Kasumi-1 (cell line): ENCODE data around the gene POLR2E.

Experiments used
- DNase-seq, 2 experiments: peaks; one replicate each; lab custom pipeline; 2025; lab: John Stamatoyannopoulos, UW

POLR2E gene

DNA sequence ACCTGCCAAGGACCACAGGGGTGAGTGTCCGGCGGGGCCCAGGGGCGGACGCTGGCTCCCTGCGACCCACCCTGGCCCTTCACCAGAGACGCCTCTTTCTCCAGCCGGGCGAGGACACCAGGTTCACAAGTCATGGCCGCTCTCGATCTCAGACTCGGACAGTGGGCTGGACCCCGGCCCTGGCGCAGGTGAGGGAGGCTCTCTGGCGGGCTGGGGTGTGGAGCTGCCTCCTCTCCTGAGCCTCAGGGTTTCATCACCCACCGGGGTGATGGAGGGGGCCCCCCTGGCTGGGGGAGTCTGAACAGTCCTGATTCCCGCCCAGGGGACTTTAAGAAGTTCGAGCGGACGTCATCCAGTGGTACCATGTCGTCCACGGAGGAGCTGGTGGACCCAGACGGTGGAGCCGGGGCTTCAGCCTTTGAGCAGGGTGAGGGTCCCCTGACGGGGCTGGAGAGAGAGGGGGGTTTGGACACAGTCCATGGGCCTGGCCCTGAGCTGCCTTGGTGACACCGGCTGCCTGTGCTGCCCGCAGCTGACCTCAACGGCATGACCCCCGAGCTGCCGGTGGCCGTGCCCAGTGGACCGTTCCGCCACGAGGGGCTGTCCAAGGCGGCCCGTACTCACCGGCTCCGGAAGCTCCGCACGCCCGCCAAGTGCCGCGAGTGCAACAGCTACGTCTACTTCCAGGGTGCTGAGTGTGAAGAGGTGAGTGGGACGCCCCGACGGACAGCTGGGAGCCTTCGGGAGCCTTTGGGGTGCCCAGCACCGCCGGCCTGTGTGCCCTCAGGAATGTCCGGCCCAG is 14.6 kb downstream of the POLR2E start:
- DNase-seq, result no peak

DNA sequence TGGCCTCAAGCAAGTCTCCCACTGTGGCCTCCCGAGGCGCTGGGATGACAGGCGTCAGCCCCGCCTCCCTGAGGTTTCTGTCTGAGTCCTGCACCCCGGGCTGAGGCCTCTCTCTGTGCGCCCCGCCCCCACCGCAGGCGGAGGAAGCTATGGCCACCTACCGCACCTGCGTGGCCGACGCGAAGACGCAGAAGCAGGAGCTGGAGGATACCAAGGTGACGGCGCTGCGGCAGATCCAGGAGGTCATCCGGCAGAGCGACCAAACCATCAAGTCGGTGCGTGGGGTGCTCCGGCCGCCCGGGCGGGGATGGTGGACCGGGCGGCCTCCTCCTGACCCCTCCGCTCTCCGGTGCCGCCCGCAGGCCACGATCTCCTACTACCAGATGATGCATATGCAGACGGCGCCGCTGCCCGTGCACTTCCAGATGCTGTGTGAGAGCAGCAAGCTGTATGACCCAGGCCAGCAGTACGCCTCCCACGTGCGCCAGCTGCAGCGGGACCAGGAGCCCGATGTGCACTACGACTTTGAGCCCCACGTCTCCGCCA is 15.5 kb downstream of the POLR2E start:
- no peak for DNase-seq

GRCh38 chr19:1076951-1077350 is 18.2 kb downstream of the POLR2E start:
- peak; percentile 69 to 76 for DNase-seq

DNA sequence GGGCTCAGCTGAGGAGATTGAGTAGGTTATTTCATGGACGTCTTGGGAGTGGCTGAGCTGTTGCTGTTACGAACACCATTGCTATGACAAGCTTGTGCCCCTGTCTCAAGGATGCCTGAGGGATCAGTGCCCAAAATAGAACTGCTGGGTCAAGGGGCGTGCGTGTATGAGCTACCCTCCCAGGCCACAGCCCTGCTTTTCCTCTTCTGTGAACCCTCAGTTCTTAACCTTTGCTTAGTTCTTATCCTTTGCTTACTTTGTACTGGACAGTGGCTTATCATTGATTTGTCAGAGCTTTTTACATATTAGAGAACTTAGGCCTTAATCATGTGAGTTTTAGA is 19.2 kb downstream of the POLR2E start:
- no peak for DNase-seq

- peak; percentile 75 to 83 for DNase-seq
These were observed 20.5 kb downstream of the POLR2E start for GRCh38 chr19:1074544-1075283.

DNA sequence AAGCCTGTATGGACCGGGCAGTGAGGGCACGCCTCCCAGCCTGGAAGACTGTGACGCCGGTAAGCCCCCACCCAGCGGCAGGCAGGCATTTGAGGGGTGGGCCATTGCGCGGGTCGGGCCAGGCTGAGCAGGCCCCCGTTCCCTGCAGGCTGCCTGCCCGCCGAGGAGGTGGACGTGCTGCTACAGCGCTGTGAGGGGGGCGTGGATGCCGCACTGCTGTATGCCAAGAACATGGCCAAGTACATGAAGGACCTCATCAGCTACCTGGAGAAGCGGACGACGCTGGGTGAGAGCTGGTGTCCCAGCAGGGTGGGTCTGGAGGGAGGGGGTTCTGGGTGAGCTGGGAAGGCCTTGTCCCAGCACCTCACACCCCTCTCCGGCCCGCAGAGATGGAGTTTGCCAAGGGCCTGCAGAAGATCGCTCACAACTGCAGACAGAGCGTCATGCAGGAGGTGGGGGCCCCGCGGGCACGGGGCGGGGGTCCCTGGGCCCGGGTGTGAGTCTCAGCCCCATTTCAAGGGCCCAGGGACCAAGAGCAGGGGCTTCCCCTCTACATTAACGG is 21.1 kb downstream of the POLR2E start:
- DNase-seq, result no peak

DNA sequence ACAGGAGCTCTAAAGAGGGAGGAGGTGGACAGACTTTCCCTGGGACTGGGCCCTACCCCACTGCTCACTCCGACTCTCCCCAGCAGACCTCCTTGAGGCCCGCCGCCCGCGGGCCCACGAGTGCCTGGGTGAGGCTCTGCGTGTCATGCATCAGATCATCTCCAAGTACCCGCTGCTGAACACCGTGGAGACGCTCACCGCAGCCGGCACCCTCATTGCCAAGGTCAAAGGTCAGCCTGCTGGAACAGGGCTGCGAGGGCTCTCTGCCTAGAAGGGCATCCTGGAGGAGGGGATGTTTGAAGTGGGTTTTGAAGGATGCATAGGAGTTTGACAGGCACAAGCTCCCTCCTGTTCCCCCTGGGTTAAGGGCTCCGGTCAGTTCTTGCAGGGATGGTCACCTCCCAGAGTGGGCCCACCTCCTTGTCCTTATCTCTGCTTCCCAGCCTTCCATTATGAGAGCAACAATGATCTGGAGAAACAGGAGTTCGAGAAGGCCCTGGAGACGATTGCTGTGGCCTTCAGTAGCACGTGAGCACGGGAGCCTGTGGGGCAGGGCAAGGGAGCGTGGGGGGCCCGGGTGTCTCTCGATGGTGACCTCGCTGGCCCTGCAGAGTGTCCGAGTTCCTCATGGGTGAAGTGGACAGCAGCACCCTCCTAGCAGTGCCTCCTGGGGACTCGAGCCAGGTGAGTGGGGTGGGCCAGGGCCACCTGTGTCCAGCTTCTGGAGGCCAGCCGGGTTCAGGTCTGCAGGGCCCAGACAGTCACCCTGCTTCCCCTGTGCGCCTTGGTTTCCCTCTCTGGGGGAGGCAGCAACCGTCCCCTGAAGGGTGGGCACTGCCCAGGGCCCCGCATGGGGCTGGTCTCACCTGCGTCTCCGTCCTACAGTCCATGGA is 21.9 kb downstream of the POLR2E start:
- DNase-seq, result no peak

- DNase-seq, result no peak
These were observed 22.7 kb downstream of the POLR2E start for GRCh38 chr19:1072371-1073015.

DNA sequence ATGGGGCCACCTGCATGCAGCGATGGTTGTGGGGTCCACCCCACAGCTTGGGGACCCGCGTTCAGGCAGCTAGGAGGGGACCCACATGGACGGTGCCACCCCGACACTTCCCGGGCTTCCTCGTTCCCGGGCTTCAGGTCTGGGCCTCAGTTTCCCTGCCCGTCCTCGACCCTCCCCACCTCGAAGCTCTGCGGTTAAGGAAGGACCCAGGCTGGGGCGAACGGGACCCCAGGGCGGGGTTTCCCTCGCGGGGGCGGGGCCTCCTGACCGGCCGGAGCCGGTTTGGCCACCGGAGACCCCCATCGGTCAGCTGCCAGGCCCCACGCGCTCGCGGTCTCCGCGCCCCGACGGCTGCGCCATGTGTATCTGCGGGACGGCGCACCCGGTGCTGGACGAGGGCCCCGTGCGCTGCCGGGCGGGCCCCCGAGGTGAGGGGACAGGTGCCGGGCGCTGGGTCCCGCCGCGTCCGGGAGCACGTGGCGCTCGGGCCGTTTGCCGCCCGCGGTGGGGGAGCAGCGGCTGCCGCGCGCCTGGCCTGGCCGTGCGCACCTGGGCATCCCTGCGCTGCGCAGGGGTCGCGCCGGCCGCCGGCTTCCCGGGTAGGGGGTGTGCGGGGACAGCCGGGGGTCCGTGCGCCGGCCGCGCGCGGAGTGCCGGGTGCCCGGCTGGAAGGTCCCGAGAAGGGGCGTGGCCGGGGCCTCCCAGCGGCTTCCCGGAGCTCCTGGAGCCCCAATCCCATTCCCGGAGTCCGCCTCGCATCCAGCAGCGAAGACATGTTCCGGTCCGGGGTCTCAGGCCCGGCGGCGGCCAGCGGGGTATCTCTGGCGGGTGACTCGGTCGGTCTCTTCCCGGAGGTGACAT is 24.0 kb downstream of the POLR2E start:
- no peak for DNase-seq

DNA sequence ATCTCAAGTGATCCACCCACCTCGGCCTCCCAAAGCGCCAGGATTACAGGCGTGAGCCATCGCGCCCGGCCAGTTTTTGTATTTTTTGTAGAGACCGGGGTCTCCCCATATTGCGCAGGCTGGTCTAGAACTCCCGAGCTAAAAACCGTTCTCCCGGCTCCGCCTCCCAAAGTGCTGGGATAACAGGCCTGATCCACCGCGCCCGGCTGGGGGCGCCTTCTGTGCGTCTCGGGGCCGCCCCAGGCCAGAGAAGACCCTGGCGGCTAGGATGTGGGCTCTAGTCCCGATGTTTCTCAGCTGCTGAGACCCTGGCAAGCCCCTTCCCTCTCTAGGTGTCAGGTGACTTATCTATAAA is 24.6 kb downstream of the POLR2E start:
- no peak for DNase-seq

- peak; percentile 94 to 95 for DNase-seq
These were observed 26.0 kb downstream of the POLR2E start for GRCh38 chr19:1069009-1069779.

DNA sequence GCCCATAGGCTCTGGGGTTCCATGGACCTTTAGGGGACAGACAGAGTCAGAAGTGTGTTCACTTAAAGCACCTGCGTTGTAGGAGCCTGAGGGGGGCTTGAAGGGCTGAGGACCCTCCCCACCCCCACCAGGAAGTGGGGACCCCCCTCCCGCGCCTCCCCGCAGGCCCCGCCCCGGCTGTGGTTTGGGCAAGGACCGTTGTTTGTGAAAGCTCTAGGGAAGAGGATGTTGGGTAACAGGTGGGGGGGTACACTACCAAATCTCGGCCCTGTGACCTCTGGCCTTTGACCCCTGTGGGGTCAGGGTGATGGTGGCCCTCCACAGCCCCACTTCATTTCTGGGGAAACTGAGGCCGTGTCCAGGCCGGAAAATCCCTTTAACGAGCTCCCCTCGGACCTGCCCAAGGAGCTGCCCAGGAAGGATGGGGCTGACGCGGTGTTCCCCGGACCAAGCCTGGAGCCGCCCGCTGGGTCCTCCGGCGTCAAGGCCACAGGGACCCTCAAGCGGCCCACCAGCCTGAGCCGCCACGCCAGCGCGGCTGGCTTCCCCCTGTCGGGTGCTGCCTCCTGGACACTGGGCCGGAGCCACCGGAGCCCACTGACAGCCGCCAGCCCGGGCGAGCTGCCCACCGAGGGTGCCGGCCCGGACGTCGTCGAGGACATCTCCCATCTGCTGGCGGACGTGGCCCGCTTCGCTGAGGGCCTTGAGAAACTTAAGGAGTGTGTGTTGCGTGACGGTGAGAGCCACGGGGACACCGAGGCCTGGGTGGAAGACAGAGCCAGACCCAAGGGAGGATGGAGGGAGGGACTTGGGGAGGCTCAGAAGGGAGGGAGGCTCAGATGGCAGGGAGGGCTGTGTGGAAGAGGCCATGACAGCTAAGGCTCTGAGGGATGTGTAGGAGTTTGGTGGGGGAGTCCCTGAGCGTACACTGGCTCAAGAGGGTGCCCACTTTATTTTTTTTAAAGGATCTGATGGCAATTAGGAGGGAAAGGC is 26.9 kb downstream of the POLR2E start:
- DNase-seq, result peak; percentile 21 to 53

GRCh38 chr19:1067341-1067957 is 27.7 kb downstream of the POLR2E start:
- DNase-seq, result no peak

DNA sequence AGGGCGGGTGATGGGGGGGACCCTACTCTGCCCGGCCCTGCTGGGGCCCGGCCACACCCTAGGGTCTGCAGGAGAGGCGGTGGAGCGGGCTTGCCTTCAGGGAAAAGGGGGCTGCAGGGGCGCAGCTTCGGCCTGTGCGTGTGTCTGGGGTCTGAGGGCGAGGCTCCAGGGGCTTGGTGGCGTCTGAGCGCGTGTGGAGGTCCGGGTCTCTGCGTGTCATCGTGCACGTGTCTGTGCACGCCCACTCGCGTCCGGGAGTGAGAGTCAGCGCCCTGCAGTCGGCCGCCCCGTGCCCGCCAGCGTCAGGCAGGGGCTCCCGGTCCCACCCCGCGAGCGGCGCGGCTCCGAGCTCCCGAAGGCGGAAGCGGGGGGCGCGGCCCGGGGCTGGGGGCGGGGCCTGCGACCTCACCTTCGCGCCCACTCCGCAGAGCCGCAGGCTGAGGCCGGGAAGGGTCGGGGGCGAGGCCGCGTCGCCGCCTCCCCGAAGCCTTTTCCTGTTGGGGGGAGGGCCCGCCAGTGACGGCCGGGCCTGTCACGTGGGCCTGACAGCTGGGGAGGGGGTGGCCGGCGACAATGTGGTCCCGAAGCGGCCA is 28.3 kb downstream of the POLR2E start, which contains the start of gene ARHGAP45:
ARHGAP45 (plus strand) TSS at position 420 of the 593 bp plus-strand sequence. CDS start 239 bp downstream, outside the sequence.
- peak; percentile 37 to 48 for DNase-seq

- DNase-seq, result no peak
These were observed 28.9 kb downstream of the POLR2E start for GRCh38 chr19:1066251-1066747.

GRCh38 chr19:1065606-1066109 is 29.5 kb downstream of the POLR2E start:
- no peak for DNase-seq
